ENCODE data around the gene PRRT1B.

- TF ChIP-seq E2F5 (CRISPR knock-in tag; IDR thresholded peaks at IDR 0.05) (no peak), GABPB1 (CRISPR knock-in tag; IDR thresholded peaks at IDR 0.05) (no peak), E2F1 (CRISPR knock-in tag; IDR thresholded peaks at IDR 0.05) (no peak), CTCF (IDR thresholded peaks at IDR 0.05) (no peak), FOXP1 (CRISPR knock-in tag; IDR thresholded peaks at IDR 0.05; ENCODE audit: borderline replicate concordance) (no peak), STAT6 (CRISPR knock-in tag; conservative IDR thresholded peaks at IDR 0.05; ENCODE audit: low read depth) (no peak), ELF4 (CRISPR knock-in tag; IDR thresholded peaks at IDR 0.05; ENCODE audit: low read depth) (no peak), USF2 (CRISPR knock-in tag; IDR thresholded peaks at IDR 0.05) (no peak), PREB (CRISPR knock-in tag; IDR thresholded peaks at IDR 0.05; ENCODE audit: borderline replicate concordance) (no peak)
Observed at GRCh38 chr9:131589993-131590392, 44.7 kb downstream of the PRRT1B start.
